ENCODE results near the gene AUNIP.

AUNIP gene

GRCh38 chr1:25811384-25812082, 47.7 kb downstream of the AUNIP start:
- Histone ChIP-seq H3K4me3 (ENCODE audit: low read depth, low read length, poor library complexity, severe bottlenecking) (no peak overlapping the region), H2AFZ (ENCODE audit: low read length) (no peak overlapping the region), H3K4me2 (ENCODE audit: low read length) (no peak overlapping the region), H3K9ac (ENCODE audit: low read length) (no peak overlapping the region), H3K36me3 (ENCODE audit: insufficient read depth, low read length) (no peaks in the 10 kb centered on the region), H3F3A (ENCODE audit: insufficient read depth, low read length) (no peaks in the 10 kb centered on the region), H4K20me1 (ENCODE audit: insufficient read depth, low read length) (no peaks in the 10 kb centered on the region), H3K9me2 (ENCODE audit: low read depth, low read length) (no peaks in the 10 kb centered on the region), H3K9me3 (ENCODE audit: low read length) (no peaks in the 10 kb centered on the region), H3K27me3 (ENCODE audit: insufficient read depth, low read length) (no peaks in the 10 kb centered on the region), H3K27ac (ENCODE audit: low read depth, low read length, poor library complexity, severe bottlenecking) (no peak overlapping the region), H3K4me1 (ENCODE audit: insufficient read depth, low read length, severe bottlenecking) (peaks cover 15% of the 10 kb centered on the region), H3K79me2 (ENCODE audit: insufficient read depth, low read length) (no peaks in the 10 kb centered on the region)
- TF ChIP-seq EZH2 (IDR thresholded peaks at IDR 0.05; ENCODE audit: borderline replicate concordance, low read length) (no peak), CTCF (IDR thresholded peaks at IDR 0.05; ENCODE audit: low read length) (no peak)

GRCh38 chr1:25810341-25811299, 48.6 kb downstream of the AUNIP start:
- H3K9me3 ChIP-seq (ENCODE audit: low read length) = no peaks in the 10 kb centered on the region
- H3K27ac ChIP-seq (ENCODE audit: low read depth, low read length, poor library complexity, severe bottlenecking) = no peak overlapping the region
- H3K79me2 ChIP-seq (ENCODE audit: insufficient read depth, low read length) = no peaks in the 10 kb centered on the region
- peaks cover 15% of the 10 kb centered on the region for H3K4me1 ChIP-seq (ENCODE audit: insufficient read depth, low read length, severe bottlenecking)
- no peak overlapping the region for H3K4me3 ChIP-seq (ENCODE audit: low read depth, low read length, poor library complexity, severe bottlenecking)
- no peak overlapping the region for H3K9ac ChIP-seq (ENCODE audit: low read length)
- H4K20me1 ChIP-seq (ENCODE audit: insufficient read depth, low read length) = no peaks in the 10 kb centered on the region
- H2AFZ ChIP-seq (ENCODE audit: low read length) = no peak overlapping the region
- TF ChIP-seq EZH2 (IDR thresholded peaks at IDR 0.05; ENCODE audit: borderline replicate concordance, low read length) (no peak), CTCF (IDR thresholded peaks at IDR 0.05; ENCODE audit: low read length) (peak; percentile 95)
- no peaks in the 10 kb centered on the region for H3K9me2 ChIP-seq (ENCODE audit: low read depth, low read length)
- no peaks in the 10 kb centered on the region for H3F3A ChIP-seq (ENCODE audit: insufficient read depth, low read length)
- H3K27me3 ChIP-seq (ENCODE audit: insufficient read depth, low read length) = no peaks in the 10 kb centered on the region
- H3K4me2 ChIP-seq (ENCODE audit: low read length) = no peak overlapping the region; the same call in 1 of the 2 replicates
- no peaks in the 10 kb centered on the region for H3K36me3 ChIP-seq (ENCODE audit: insufficient read depth, low read length)

DNA sequence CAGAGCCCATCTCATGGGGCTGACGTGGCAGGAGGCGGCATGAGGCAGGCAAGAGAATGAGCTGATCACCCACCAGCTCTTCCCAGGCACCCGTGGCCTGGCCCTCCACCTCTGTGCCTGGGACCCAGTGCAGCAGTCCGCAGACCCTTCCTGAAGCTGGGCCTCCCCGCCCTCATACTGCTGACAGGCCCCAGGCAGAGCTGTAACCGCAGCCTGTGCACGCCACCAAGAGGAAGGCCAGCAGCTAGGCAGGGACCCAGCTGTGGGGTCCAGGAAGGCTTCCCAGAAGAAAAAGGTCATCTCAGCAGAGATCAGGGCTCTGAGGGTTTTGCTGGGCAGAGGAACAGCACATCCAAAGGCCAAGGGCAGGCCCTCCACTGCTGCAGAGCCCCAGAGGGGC, 49.3 kb downstream of the AUNIP start:
- Histone ChIP-seq H4K20me1 (ENCODE audit: insufficient read depth, low read length) (no peaks in the 10 kb centered on the region), H3K27me3 (ENCODE audit: insufficient read depth, low read length) (no peaks in the 10 kb centered on the region), H3K9me2 (ENCODE audit: low read depth, low read length) (no peaks in the 10 kb centered on the region), H3K79me2 (ENCODE audit: insufficient read depth, low read length) (no peaks in the 10 kb centered on the region), H3K36me3 (ENCODE audit: insufficient read depth, low read length) (no peaks in the 10 kb centered on the region), H3K9me3 (ENCODE audit: low read length) (no peaks in the 10 kb centered on the region), H3F3A (ENCODE audit: insufficient read depth, low read length) (no peaks in the 10 kb centered on the region), H3K4me3 (ENCODE audit: low read depth, low read length, poor library complexity, severe bottlenecking) (no peak overlapping the region), H2AFZ (ENCODE audit: low read length) (no peak overlapping the region), H3K27ac (ENCODE audit: low read depth, low read length, poor library complexity, severe bottlenecking) (no peak overlapping the region), H3K4me2 (ENCODE audit: low read length) (peak overlapping the region; percentile 29; the same call in 1 of the 2 replicates), H3K9ac (ENCODE audit: low read length) (no peak overlapping the region; the same call in 1 of the 2 replicates), H3K4me1 (ENCODE audit: insufficient read depth, low read length, severe bottlenecking) (peaks cover 15% of the 10 kb centered on the region)
- TF ChIP-seq EZH2 (IDR thresholded peaks at IDR 0.05; ENCODE audit: borderline replicate concordance, low read length) (no peak), CTCF (IDR thresholded peaks at IDR 0.05; ENCODE audit: low read length) (peak; percentile 35)
